ENCODE results near the gene SEMA3C. TPM values are rescaled to one million over a fixed set of nuclear protein-coding genes. Genes with fewer than 3 reads are reported as not detected.

SEMA3C gene
- 100 to 1,000 TPM in 1 of 2 donors, 10 to 100 TPM in 1; 66.4 to 147 TPM for total RNA-seq

- peak; percentile 91 for DNase-seq (ENCODE audit: low spot score)
- intact Hi-C loops (cut with DNase I): loop anchor here (5.0 to 10.0 kb wide), 3 partner anchors 127 to 222 kb away; no protein-coding TSS in a partner anchor
- H3K36me3 ChIP-seq: no peaks in the 10 kb centered on the region
- H3K4me3 ChIP-seq: peak within 1 kb of the TSS; percentile 40 to 51
- peak within 1 kb of the TSS; percentile 77 to 79 for H3K27ac ChIP-seq
- H3K27me3 ChIP-seq (replicated peaks; ENCODE audit: insufficient read depth): no peaks in the 10 kb centered on the region
- peaks cover 16% of the 10 kb centered on the region for H3K4me1 ChIP-seq (replicated peaks)
- TF ChIP-seq POLR2AphosphoS5 (IDR thresholded peaks at IDR 0.05) (peak; percentile 59), POLR2A (IDR thresholded peaks at IDR 0.05) (peak; percentile 70)
- TF ChIP-seq, protein P1, sequence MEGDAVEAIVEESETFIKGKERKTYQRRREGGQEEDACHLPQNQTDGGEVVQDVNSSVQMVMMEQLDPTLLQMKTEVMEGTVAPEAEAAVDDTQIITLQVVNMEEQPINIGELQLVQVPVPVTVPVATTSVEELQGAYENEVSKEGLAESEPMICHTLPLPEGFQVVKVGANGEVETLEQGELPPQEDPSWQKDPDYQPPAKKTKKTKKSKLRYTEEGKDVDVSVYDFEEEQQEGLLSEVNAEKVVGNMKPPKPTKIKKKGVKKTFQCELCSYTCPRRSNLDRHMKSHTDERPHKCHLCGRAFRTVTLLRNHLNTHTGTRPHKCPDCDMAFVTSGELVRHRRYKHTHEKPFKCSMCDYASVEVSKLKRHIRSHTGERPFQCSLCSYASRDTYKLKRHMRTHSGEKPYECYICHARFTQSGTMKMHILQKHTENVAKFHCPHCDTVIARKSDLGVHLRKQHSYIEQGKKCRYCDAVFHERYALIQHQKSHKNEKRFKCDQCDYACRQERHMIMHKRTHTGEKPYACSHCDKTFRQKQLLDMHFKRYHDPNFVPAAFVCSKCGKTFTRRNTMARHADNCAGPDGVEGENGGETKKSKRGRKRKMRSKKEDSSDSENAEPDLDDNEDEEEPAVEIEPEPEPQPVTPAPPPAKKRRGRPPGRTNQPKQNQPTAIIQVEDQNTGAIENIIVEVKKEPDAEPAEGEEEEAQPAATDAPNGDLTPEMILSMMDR (IDR thresholded peaks at IDR 0.05): peak in 2 of 4 experiments; percentile 6 to 12
- no peaks in the 10 kb centered on the region for H3K9me3 ChIP-seq
- WGBS: 3% methylated on average over 59 of the region's 71 CpGs
Observed at GRCh38 chr7:80918909-80919721, at the start of gene SEMA3C. Gene SEMA3C (minus strand): TSS chr7:80919051. CDS start chr7:80916781, 2,270 bp downstream.

DNA sequence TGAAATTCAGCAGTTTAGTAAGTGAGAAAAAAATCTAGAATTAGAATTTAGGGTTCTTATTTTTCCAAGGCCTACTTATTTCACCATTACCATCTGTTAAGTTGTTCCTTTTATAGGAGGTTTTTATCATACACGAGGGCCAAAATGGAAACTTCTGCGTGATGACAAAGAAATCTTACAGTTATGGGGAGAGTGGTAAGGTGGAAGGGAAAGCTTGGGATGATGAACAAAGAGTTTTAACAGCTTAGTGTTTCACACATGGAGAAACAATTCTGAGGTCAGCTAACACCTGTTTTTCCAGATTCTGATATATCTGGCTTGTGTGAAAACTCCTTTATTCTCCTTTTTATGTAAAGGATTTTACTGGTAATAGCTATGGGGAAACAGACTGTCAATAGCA, 49.8 kb upstream of the SEMA3C start:
- Histone ChIP-seq H3K27ac (no peak overlapping the region), H3K9me3 (no peaks in the 10 kb centered on the region), H3K4me3 (no peak overlapping the region), H3K36me3 (no peaks in the 10 kb centered on the region), H3K27me3 (replicated peaks; ENCODE audit: insufficient read depth) (no peaks in the 10 kb centered on the region), H3K4me1 (replicated peaks) (no peaks in the 10 kb centered on the region)
- TF ChIP-seq POLR2A (IDR thresholded peaks at IDR 0.05): no peak
- TF ChIP-seq, protein P1 (IDR thresholded peaks at IDR 0.05): no peak
- TF ChIP-seq POLR2AphosphoS5 (IDR thresholded peaks at IDR 0.05): no peak
- 82% methylated on average over 2 of the region's 2 CpGs for WGBS
- DNase-seq (ENCODE audit: low spot score): no peak
- intact Hi-C loops (cut with DNase I): no loop called here

DNA sequence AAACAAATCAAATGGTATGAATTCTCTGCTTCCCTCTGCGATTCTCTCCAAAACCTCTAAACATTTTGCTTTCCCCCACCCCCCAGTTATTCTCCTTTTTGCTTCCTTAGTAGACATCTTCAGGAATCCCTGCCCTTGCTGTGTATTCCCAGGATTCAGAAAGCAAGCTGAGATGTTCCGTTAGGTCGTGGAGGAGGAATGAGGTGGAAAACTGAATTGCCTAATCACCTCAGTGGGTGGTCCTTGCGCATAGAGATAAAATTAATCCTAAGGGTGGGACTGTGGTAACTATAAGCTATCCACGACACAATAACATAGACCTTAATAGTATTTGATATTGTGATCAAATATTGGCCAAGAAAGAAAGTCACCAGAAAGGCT, 49.1 kb upstream of the SEMA3C start:
- Histone ChIP-seq H3K27ac (no peak overlapping the region), H3K27me3 (replicated peaks; ENCODE audit: insufficient read depth) (no peaks in the 10 kb centered on the region), H3K36me3 (no peaks in the 10 kb centered on the region), H3K4me1 (replicated peaks) (no peaks in the 10 kb centered on the region), H3K9me3 (no peaks in the 10 kb centered on the region), H3K4me3 (no peak overlapping the region)
- intact Hi-C loops (cut with DNase I): no loop called here
- WGBS: 93% methylated on average over 5 of the region's 5 CpGs
- DNase-seq (ENCODE audit: low spot score): no peak
- no peak for TF ChIP-seq POLR2AphosphoS5 (IDR thresholded peaks at IDR 0.05)
- TF ChIP-seq POLR2A (IDR thresholded peaks at IDR 0.05): no peak
- TF ChIP-seq, protein P1 (IDR thresholded peaks at IDR 0.05): no peak

DNA sequence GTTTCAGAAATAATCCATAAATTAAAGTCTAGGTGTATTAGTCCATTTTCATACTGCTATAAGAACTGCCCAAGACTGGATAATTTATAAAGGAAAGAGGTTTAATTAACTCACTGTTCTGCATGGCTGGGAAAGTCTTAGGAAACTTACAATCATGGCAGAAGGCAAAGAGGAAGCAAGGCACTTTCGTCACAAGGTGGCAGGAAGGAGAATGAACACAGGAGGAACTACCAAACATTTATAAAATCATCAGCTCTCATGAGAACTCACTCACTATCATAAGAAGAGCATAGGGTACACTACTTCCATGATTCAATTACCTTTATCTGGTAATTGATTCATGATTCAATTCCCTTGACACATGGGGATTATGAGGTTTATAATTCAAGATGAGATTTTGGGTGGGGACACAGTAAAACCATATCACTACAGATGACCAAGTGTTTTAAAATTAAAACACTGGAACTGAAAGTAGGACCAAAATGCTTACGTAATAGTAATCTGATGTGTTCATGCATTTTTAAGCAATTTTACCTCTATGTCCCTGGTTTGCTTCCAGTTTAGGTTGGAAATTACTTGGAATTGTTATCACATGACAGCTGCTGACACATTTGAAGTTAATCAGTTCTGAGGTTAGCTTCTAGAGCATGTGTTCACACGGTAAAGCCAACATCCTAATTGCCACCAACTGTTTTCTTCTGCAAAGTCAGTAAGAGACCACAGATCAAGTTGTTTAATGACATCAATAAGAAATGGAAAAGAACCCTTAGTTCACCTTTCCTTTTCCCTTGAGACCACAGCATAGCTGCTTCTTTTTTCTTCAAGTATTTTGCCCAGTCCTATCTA, 48.4 kb upstream of the SEMA3C start:
- no peaks in the 10 kb centered on the region for H3K36me3 ChIP-seq
- 78% methylated on average over 3 of the region's 3 CpGs for WGBS
- no peaks in the 10 kb centered on the region for H3K9me3 ChIP-seq
- no peak overlapping the region for H3K4me3 ChIP-seq
- TF ChIP-seq POLR2A (IDR thresholded peaks at IDR 0.05) (no peak), POLR2AphosphoS5 (IDR thresholded peaks at IDR 0.05) (no peak)
- TF ChIP-seq, protein P1 (IDR thresholded peaks at IDR 0.05): no peak
- intact Hi-C loops (cut with DNase I): no loop called here
- no peak overlapping the region for H3K27ac ChIP-seq
- DNase-seq (ENCODE audit: low spot score): no peak
- no peaks in the 10 kb centered on the region for H3K27me3 ChIP-seq (replicated peaks; ENCODE audit: insufficient read depth)
- H3K4me1 ChIP-seq (replicated peaks): no peaks in the 10 kb centered on the region

Data from prostate gland (tissue), 2 donors.